ENCODE measurements around the gene SECTM1.

SECTM1 gene

GRCh38 chr17:82328141-82328993 is 5.2 kb downstream of the SECTM1 start:
- no peak for DNase-seq (ENCODE audit: low read depth)

GRCh38 chr17:82327757-82328140 is 5.8 kb downstream of the SECTM1 start:
- no peak for DNase-seq (ENCODE audit: low read depth)

GRCh38 chr17:82327289-82327688 is 6.3 kb downstream of the SECTM1 start:
- no peak for DNase-seq (ENCODE audit: low read depth)

DNA sequence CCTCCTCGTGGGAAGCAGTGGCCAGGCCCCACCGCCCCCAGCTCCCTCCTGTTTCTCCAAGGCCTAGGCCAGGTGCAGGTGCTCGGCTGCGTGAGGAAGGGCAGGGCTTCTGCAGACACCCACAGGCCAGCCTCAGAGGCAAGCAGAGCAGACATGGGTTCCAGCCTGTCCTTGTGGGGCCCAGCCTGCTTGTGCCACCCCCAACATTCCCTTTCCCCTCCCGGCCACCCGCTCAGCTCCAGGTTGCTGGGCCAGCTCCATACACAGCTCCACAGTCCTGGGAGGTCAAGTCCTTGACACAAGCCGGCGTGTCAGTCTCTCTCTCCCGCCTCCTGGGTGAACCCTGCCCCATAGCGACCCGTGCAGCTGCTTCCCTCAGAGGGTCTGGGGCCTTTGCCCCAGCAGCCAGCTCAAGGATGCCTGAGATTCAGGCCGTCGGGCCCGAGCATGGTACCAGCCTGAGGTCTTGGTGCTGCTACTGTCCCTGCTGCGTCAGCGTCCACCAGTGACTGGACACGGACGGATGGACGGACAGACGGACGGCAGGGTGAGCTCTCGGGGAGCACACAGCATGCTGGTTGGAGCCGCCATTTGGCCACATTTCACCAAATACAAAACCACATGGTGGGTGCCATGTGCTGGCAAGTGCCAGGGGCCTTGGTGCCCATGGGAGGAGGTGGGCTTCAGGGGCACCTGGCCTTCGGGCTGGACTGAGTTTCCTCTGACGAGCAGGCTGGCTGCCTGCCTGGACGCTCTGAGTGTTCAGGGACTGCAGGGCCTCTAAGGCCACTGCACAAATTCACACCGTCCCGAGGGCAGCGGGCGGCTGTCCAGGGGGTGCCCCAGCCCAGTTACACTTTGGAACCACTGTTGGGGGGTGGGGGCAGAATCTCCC is 8.0 kb downstream of the SECTM1 start:
- no peak for DNase-seq (ENCODE audit: low read depth)

DNA sequence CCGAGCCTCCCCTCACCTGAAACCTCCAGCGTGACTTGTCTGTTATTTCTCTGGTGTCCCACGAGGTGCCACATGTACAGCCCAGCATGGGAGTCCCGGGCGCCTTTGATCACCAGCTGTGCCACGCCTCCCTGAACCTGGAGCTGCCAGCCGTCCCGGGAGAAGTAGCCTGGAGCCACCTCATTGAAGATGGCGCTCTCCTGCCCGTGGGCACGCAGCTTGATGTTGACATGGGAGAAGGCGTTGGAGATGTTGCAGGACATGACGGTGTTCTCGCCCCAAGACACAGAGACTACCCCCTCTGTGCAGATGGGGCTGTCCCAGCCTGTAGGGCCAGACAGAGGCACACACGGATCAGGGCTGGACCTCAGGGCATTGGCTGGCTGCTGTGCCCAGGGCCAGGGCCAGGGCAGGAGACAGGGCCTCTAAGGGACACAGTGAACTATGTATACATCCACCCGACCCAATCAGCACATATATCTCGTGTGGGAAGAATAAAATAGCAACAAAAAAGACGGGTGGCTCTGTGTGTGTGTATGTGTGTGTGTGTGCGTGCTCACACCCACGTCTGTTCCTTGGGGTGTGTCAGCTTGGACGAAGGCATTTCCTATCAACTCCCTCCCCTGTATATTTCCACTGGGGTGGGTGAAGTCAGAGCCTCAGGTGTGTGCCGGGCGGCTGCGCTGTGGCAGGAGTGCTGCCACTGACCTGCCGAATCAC is 8.8 kb downstream of the SECTM1 start:
- DNase-seq (ENCODE audit: low read depth): no peak

DNA sequence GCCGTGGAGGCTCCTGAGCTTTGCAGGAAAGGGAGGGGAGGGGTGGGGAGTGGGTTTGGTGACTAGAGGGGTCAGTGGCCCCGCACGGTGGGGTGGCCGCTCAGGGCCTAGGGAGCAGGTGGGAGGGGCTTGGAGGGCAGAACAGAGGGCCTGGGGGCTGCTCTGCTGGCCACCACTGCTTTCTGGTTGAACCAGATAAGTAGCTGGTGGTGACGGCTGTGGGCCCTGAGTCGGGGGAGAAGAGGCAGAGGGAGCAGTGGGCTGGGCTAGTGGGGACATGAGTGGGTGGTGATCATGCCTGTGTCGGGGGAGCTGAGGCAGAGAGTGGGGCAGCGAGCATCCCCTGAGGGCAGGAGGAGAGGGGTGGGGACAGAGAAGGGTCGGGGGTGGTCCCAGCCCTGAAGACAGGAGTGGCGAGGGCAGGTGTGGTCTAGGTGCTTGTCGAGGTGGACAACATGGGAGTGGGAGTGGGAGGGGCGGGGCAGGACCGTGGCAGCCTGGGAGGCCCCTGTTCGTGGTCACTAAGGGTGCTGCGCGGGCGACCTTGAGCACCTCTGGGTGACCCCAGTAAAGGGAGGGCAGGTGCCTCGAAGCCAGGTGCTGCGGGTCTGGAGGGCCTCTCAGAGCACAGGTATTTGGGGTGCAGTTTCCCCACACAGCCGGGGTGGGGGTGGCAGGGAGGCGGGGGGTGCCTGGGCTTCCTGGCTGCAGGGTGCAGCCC is 9.9 kb downstream of the SECTM1 start:
- DNase-seq (ENCODE audit: low read depth): no peak

GRCh38 chr17:82322526-82323453 is 10.8 kb downstream of the SECTM1 start:
- no peak for DNase-seq (ENCODE audit: low read depth)

DNA sequence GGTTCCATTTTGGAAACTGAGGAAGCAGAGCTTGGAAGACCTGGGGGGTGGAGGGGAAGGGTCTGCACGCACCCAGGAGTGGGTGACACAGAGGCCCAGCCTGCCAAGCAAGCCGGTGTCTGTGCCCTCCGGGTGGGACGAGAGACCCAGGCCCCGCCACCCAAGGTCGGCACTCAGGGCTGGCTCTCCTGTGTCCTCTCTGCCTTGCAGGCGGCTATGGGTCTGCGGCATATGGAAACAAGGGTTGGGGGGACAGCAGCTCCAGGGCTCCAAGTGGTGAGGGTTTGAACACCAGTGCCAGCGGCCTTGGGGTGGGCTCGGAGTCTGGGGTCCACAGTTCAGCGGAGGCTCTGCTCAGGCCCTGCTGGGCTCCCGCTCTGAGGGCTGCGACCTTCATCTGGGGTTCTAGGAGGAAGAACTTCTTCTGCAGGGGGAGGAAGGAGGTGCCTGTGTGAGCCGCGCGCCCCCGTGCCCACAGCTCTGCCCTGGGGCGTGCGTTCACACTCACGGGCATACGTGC is 11.6 kb downstream of the SECTM1 start:
- no peak for DNase-seq (ENCODE audit: low read depth)

GRCh38 chr17:82320956-82321927 is 12.3 kb downstream of the SECTM1 start:
- DNase-seq (ENCODE audit: low read depth): no peak

DNA sequence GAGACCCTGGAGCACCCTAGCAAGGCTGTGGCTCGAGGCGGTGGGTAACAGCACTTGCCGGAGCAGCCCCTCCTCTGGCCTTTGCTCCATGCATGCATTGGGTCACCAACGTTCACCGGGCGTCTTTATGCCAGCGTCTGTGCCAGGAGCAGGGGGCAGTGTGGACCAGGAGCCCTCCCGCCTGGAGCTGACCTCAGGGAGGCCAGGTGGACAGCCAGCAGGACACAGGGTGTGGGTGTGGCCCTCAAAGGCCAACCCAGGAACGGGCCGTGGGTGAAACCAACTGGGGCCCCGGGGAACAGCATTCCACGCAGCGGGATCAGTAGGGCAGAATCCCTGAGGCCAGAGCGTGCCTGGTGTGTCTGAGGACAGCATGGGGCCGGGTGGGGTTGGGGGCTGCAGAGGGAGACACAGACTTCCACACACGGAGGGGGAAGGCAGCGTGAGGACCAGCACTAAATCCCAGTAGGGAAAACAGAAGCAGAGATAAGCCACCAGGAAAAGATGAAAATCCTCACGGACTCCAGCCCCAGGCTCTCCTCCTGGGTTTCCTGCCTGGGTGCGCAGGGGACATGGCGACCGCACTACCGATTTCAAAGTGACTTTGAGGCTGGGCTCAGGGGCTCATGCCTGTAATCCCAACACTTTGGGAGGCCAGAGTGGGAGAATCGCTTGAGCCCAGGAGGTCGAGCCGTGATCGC is 13.3 kb downstream of the SECTM1 start:
- DNase-seq (ENCODE audit: low read depth): no peak

DNA sequence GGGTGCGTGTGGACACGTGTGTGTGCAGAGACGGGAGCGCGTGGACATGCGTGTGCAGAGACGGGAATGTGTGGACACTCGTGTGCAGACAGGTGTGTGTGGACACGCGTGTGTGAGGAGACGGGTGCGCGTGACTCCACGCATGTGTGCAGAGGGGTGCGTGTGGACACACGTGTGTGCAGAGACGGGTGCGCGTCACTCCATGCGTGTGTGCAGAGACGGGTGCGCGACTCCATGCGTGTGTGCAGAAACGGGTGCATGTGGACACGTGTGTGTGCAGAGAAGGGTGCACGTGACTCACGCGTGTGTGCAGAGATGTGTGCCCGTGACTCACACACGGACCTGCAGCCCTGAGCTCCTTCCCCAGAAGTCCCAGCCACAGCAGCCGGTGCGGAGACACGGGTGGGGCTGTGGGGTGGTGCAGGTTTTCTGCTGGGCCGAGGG is 13.9 kb downstream of the SECTM1 start:
- DNase-seq (ENCODE audit: low read depth): no peak

DNA sequence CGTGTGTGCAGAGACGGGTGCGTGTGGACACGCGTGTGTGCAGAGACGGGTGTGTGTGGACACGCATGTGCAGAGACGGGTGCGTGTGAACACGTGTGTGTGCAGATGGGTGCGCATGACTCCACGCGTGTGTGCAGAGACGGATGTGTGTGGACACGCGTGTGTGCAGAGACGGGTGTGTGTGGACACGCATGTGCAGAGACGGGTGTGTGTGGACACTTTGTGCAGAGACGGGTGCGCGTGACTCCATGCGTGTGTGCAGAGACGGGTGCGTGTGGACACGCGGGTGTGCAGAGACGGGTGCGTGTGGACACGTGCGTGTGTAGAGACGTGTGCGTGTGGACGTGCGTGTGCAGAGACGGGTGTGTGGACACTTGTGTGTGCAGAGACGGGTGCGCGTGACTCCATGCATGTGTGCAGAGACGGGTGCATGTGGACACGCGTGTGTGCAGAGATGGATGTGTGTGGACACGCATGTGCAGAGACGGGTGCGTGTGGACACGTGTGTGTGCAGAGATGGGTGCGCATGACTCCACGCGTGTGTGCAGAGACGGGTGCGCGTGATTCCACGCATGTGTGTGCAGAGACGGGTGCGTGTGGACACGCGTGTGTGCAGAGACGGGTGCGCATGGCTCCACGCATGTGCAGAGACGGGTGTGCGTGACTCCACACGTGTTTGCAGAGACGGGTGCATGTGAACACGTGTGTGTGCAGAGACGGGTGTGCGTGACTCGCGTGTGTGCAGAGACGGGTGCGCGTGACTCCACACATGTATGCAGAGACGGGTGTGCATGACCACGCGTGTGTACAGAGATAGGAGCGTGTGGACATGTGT is 14.6 kb downstream of the SECTM1 start:
- DNase-seq (ENCODE audit: low read depth): no peak

GRCh38 chr17:82318169-82318498 is 15.4 kb downstream of the SECTM1 start:
- no peak for DNase-seq (ENCODE audit: low read depth)

DNA sequence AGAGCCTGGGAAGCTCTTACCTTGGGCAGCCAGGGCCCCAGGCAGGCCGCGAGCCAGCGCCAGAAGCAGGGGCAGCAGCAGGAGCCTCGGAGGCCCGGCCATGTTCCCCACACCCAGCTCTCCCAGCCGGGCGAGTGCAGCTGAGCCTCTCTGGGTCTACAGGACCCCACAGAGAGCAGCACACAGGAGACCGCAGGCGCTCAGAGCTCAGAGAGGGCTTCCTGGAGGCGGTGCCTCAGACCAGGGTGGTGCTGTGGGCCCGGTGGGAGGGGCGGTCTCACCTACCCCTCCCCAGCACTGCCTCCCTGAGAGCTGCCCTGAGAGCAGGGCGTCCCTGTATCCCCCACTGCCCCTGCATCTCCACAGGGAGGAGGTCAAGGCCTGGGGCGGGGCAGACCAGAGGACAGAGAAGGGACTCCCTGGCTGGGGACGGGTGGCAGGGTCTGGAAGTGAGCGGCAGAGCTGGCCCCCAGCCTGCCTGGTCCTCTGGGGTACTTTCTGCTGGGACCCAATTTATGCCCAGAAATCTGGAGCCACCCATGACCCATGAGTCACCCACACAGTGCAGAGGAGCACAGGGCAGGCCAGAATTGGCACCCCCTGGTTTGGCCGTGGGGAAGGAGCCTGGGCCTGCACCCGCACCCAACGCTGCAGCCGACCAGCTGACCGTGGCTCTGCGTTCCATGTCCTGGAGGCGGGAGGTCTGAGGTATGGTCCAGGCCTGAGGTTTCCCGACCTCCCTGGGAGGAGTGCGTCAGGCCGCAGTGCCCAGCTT is 16.0 kb downstream of the SECTM1 start, which contains the start of gene CD7:
CD7 (minus strand) TSS at position 215 of the 775 bp plus-strand sequence; CDS start at position 102, 113 bp downstream.
- DNase-seq (ENCODE audit: low read depth): no peak

- no peak for DNase-seq (ENCODE audit: low read depth)
These were observed 16.7 kb downstream of the SECTM1 start for GRCh38 chr17:82316651-82317393.
